Tibial nerve (tissue), 3 donors: ENCODE data around the gene CDH26.

Experiments used
- CTCF ChIP-seq, 5 experiments: fragments of 200-600 bp in 3 of 5; fragments of 450-650 bp in 2 of 5; sonication (generic) in 3 of 5; IDR thresholded peaks; one replicate each; pipeline ENCODE4 v1.5.1; 2016 to 2019; ENCODE audit warnings: antibody characterized with exemption in 5 of 5, mild to moderate bottlenecking in 3 of 5, moderate library complexity in 2 of 5
- POLR2A ChIP-seq, 2 donors: fragments of 450-650 bp; IDR thresholded peaks; one replicate each; pipeline ENCODE4 v1.6.1; 2017; ENCODE audit warnings: antibody characterized with exemption in 2 of 2, mild to moderate bottlenecking in 2 of 2, moderate library complexity in 2 of 2

DNA sequence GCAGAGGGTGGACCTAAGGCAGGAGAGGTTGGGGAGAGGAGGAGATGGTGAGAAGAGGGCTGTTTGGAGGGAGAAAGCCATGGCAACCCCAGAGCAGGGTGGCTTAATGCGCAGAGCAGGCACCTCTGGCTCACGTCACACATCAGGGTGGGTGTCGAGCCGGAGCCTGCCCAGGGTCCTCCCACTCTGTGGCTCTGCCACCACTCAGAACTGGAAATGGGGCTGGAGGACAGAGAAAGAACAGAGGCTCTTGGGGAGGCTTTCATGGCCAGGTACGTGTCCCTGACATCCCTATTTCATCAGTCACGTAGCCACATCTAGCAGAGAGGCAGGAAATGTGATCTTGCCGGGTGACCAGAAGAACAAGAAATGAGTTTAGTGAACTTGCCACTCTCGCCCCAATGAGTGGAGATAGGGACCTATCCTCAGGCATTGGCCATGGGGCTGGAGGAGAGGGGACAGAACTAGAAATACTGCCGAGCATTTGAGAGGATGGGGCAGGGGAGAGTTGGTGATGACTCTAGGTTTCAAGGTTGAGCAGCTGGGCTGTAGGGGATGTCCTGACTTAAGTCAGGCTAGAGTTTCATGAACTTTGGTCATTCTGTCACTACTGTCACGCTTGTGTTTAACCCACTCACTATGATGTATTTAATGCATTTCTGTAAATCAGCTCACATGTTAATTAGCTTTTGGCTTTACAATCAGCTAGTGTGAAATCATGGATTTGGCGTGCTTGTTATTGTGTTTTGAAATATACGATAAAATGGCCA, 52.7 kb downstream of the CDH26 start:
- no peak for TF ChIP-seq POLR2A (IDR thresholded peaks at IDR 0.05)
- TF ChIP-seq CTCF (IDR thresholded peaks at IDR 0.05), result no peak
